GM19043 (cell line): ENCODE results near the gene AKAP6.

Experiments used
- ATAC-seq: cut with Tn5 transposase; IDR thresholded peaks from one replicate; pipeline ENCODE4 v1.9.1; 2021; ENCODE audit warnings: low read depth; ENCODE audit not compliant: unreplicated experiment

Gene AKAP6

GRCh38 chr14:32841698-32842097, 512.6 kb downstream of the AKAP6 start:
- no peak for ATAC-seq

GRCh38 chr14:32846821-32847365, 517.8 kb downstream of the AKAP6 start:
- ATAC-seq = no peak

GRCh38 chr14:32847867-32848266, 518.8 kb downstream of the AKAP6 start:
- no peak for ATAC-seq

- ATAC-seq = no peak
Measured at GRCh38 chr14:32865827-32866376, 536.8 kb downstream of the AKAP6 start.

GRCh38 chr14:32883188-32883587, 554.1 kb downstream of the AKAP6 start:
- ATAC-seq = no peak
